HUES48 (cell line): Measurements from ENCODE around the gene CUL7.

Experiments
- H3K27ac ChIP-seq: one replicate; pipeline ENCODE4 v1.7.0; 2013; ENCODE audit warnings: low read depth, low read length, inconsistent platforms
- H3K27me3 ChIP-seq: 2 replicates; pipeline ENCODE4 v1.6.1; 2013; ENCODE audit warnings: mild to moderate bottlenecking, low read length; ENCODE audit not compliant: control insufficient read depth, insufficient read depth
- H3K36me3 ChIP-seq: 2 replicates; pipeline ENCODE4 v1.6.1; 2013; ENCODE audit warnings: low read length; ENCODE audit not compliant: control insufficient read depth, insufficient read depth
- H3K4me1 ChIP-seq: 2 replicates; pipeline ENCODE4 v1.6.1; 2013; ENCODE audit warnings: mild to moderate bottlenecking, low read length; ENCODE audit not compliant: control insufficient read depth, insufficient read depth
- H3K4me3 ChIP-seq: 2 replicates; pipeline ENCODE4 v1.5.1; 2013; ENCODE audit warnings: mild to moderate bottlenecking, low read depth, low read length
- H3K9ac ChIP-seq: 2 replicates; pipeline ENCODE4 v1.6.1; 2013; ENCODE audit warnings: mild to moderate bottlenecking, low read depth, low read length, moderate library complexity
- H3K9me3 ChIP-seq: 2 replicates; pipeline ENCODE4 v1.6.1; 2013; ENCODE audit warnings: low read length; ENCODE audit not compliant: control insufficient read depth, insufficient read depth

The CUL7 gene

GRCh38 chr6:43026365-43026764 lies 27.3 kb downstream of the CUL7 start:
- Histone ChIP-seq H3K4me3 (no peak overlapping the region), H3K36me3 (peaks cover 72% of the 10 kb centered on the region), H3K9ac (no peak overlapping the region), H3K9me3 (no peaks in the 10 kb centered on the region), H3K4me1 (no peaks in the 10 kb centered on the region), H3K27ac (no peak overlapping the region), H3K27me3 (no peaks in the 10 kb centered on the region)

- Histone ChIP-seq H3K9ac (no peak overlapping the region), H3K36me3 (peaks cover 77% of the 10 kb centered on the region), H3K4me1 (peaks cover 9% of the 10 kb centered on the region), H3K4me3 (no peak overlapping the region), H3K27ac (no peak overlapping the region), H3K27me3 (no peaks in the 10 kb centered on the region), H3K9me3 (no peaks in the 10 kb centered on the region)
Observed at GRCh38 chr6:43024436-43024835, 29.2 kb downstream of the CUL7 start.

GRCh38 chr6:43021270-43022047 lies 32.2 kb downstream of the CUL7 start, which contains the start of gene RRP36:
Gene RRP36 (plus strand): TSS chr6:43021623. CDS start chr6:43021655, 32 bp downstream.
- Histone ChIP-seq H3K27me3 (no peaks in the 10 kb centered on the region), H3K4me1 (peaks cover 9% of the 10 kb centered on the region), H3K9me3 (no peaks in the 10 kb centered on the region), H3K27ac (peak within 1 kb of the TSS; percentile 94), H3K36me3 (peaks cover 74% of the 10 kb centered on the region), H3K4me3 (peak within 1 kb of the TSS; percentile 90), H3K9ac (peak within 1 kb of the TSS; percentile 83)

- Histone ChIP-seq H3K9me3 (no peaks in the 10 kb centered on the region), H3K27ac (peak overlapping the region; percentile 94), H3K36me3 (peaks cover 68% of the 10 kb centered on the region), H3K27me3 (no peaks in the 10 kb centered on the region), H3K4me3 (peak overlapping the region; percentile 90), H3K4me1 (peaks cover 9% of the 10 kb centered on the region), H3K9ac (peak overlapping the region; percentile 77)
Observed at GRCh38 chr6:43020847-43021246, 32.8 kb downstream of the CUL7 start.

GRCh38 chr6:43020052-43020705 lies 33.5 kb downstream of the CUL7 start:
- Histone ChIP-seq H3K27ac (peak overlapping the region; percentile 94), H3K9me3 (no peaks in the 10 kb centered on the region), H3K4me3 (no peak overlapping the region), H3K4me1 (peaks cover 9% of the 10 kb centered on the region), H3K36me3 (peaks cover 62% of the 10 kb centered on the region), H3K27me3 (no peaks in the 10 kb centered on the region), H3K9ac (no peak overlapping the region)

- Histone ChIP-seq H3K4me3 (no peak overlapping the region), H3K9ac (no peak overlapping the region), H3K27ac (no peak overlapping the region), H3K27me3 (no peaks in the 10 kb centered on the region), H3K4me1 (peaks cover 9% of the 10 kb centered on the region), H3K9me3 (no peaks in the 10 kb centered on the region), H3K36me3 (peaks cover 52% of the 10 kb centered on the region)
Observed at GRCh38 chr6:43019152-43019551, 34.5 kb downstream of the CUL7 start.

- H3K36me3 ChIP-seq, result peaks cover 49% of the 10 kb centered on the region
- no peak overlapping the region for H3K27ac ChIP-seq
- no peaks in the 10 kb centered on the region for H3K9me3 ChIP-seq
- no peaks in the 10 kb centered on the region for H3K27me3 ChIP-seq
- peaks cover 17% of the 10 kb centered on the region for H3K4me1 ChIP-seq
- H3K9ac ChIP-seq, result no peak overlapping the region
- no peak overlapping the region for H3K4me3 ChIP-seq
Observed at GRCh38 chr6:43016943-43017334, 36.7 kb downstream of the CUL7 start.

- H3K27ac ChIP-seq, result no peak overlapping the region
Observed at GRCh38 chr6:43016176-43016942, 37.3 kb downstream of the CUL7 start.

GRCh38 chr6:43014434-43014909 lies 39.2 kb downstream of the CUL7 start:
- peaks cover 61% of the 10 kb centered on the region for H3K36me3 ChIP-seq
- peak overlapping the region; percentile 52; the same call in 1 of the 2 replicates for H3K9ac ChIP-seq
- no peaks in the 10 kb centered on the region for H3K27me3 ChIP-seq
- no peaks in the 10 kb centered on the region for H3K9me3 ChIP-seq
- H3K27ac ChIP-seq, result peak overlapping the region; percentile 92
- peaks cover 8% of the 10 kb centered on the region for H3K4me1 ChIP-seq
- H3K4me3 ChIP-seq, result peak overlapping the region; percentile 83

More at GRCh38 chr6:43016176-43016942, 37.3 kb downstream of the CUL7 start:
- Histone ChIP-seq H3K9ac (no peak overlapping the region), H3K36me3 (peaks cover 55% of the 10 kb centered on the region), H3K27me3 (no peaks in the 10 kb centered on the region), H3K4me1 (peaks cover 17% of the 10 kb centered on the region), H3K9me3 (no peaks in the 10 kb centered on the region), H3K4me3 (no peak overlapping the region)

GRCh38 chr6:43013843-43014433 lies 39.7 kb downstream of the CUL7 start, which contains the start of the genes KLHDC3 and MEA1:
Gene KLHDC3 (plus strand): TSS chr6:43014249. CDS start chr6:43017193, 2,944 bp downstream.
Gene MEA1 (minus strand): TSS chr6:43013946. CDS start chr6:43013813, 133 bp downstream.
- Histone ChIP-seq H3K27me3 (no peaks in the 10 kb centered on the region), H3K9ac (peak within 1 kb of the TSS; percentile 52; the same call in 1 of the 2 replicates), H3K4me1 (peaks cover 8% of the 10 kb centered on the region), H3K36me3 (peaks cover 60% of the 10 kb centered on the region), H3K4me3 (peak within 1 kb of the TSS; percentile 83), H3K9me3 (no peaks in the 10 kb centered on the region), H3K27ac (peak within 1 kb of the TSS; percentile 92)
